ENCODE results near the gene RHEBL1.

- TF ChIP-seq FOXM1 (IDR thresholded peaks at IDR 0.05; ENCODE audit: borderline replicate concordance, low read depth) (no peak), CREB1 (IDR thresholded peaks at IDR 0.05; ENCODE audit: low read depth) (no peak), NFIC (IDR thresholded peaks at IDR 0.05) (no peak), RAD21 (IDR thresholded peaks at IDR 0.05; ENCODE audit: low read depth) (no peak), TAF1 (IDR thresholded peaks at IDR 0.05; ENCODE audit: low read depth) (no peak), ZBTB7A (IDR thresholded peaks at IDR 0.05; ENCODE audit: low read depth) (0 out of 2 replicates have a peak, but pooled peaks have one; percentile 90), TEAD4 (IDR thresholded peaks at IDR 0.05) (no peak), MAX (IDR thresholded peaks at IDR 0.05) (no peak), EP300 (IDR thresholded peaks at IDR 0.05; ENCODE audit: borderline replicate concordance) (no peak), CEBPB (IDR thresholded peaks at IDR 0.05) (no peak), REST (IDR thresholded peaks at IDR 0.05; ENCODE audit: low read depth) (no peak), EGR1 (IDR thresholded peaks at IDR 0.05) (no peak), USF1 (IDR thresholded peaks at IDR 0.05) (no peak)
Measured at GRCh38 chr12:49109641-49110463, 40.1 kb upstream of the RHEBL1 start.

Data from Ishikawa (cell line).